ENCODE results near the gene MRPL53. TPM values are rescaled to one million over a fixed set of nuclear protein-coding genes. Genes with fewer than 3 reads are reported as not detected.

MRPL53 gene
- total and polyA plus RNA-seq, 2 of the 13 experiments (the other 11 are each of a cell fraction or from before 2014, with no cell fraction given): 34.3 to 51.9 TPM

DNA sequence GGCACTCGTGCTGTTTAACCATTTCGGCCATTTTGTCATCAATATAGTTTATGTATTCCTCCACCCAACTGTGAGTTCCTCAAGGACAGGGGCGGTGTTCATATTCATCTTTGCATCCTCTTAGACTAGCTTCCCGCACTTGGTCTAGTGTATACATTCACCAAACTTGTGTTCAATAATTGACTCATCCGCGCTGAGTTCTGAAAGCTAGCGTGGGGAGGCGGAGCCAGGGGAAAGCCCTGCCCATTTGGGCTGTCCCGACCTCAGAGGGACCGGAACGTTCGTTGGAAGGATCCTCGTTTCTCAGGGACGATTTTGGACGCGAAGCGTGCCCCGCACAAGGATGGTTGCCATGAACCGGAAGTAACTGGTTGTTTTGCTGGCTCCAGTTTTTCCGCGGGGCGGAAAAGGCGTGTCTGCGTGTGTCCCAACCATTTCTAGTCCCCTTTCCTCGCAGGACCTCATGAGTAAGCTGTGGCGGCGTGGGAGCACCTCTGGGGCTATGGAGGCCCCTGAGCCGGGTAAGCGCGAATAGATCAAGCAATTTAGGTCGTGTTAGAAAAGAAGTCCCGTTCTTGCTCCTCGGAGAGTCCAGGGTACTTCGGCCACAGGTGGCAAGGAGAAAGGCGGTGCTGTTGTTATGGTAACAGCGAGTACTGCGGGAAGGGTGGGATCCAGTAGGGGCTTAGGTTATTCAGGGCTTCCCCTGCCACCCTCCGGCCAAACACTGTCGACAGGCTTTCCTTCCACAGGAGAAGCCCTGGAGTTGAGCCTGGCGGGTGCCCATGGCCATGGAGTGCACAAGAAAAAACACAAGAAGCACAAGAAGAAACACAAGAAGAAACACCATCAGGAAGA, 17.6 kb downstream of the MRPL53 start, which contains the start of gene INO80B (continued):
- TF ChIP-seq NR3C1 (CRISPR knock-in tag; IDR thresholded peaks at IDR 0.05) (no peak), ZKSCAN5 (CRISPR knock-in tag; IDR thresholded peaks at IDR 0.05) (no peak), GATAD1 (CRISPR knock-in tag; IDR thresholded peaks at IDR 0.05) (peak; percentile 97), MEIS1 (CRISPR knock-in tag; IDR thresholded peaks at IDR 0.05; ENCODE audit: borderline replicate concordance) (peak; percentile 83; the same call in 1 of the 2 replicates), ARID2 (CRISPR knock-in tag; IDR thresholded peaks at IDR 0.05; ENCODE audit: borderline replicate concordance) (peak; percentile 95), ZKSCAN8 (CRISPR knock-in tag; IDR thresholded peaks at IDR 0.05; ENCODE audit: borderline replicate concordance) (peak; percentile 98), SP140L (CRISPR knock-in tag; IDR thresholded peaks at IDR 0.05; ENCODE audit: borderline replicate concordance) (peak; percentile 95; the same call in 1 of the 2 replicates), ADNP (CRISPR knock-in tag; IDR thresholded peaks at IDR 0.05) (no peak), ZMYM2 (CRISPR knock-in tag; IDR thresholded peaks at IDR 0.05) (peak; percentile 80), HOXA5 (CRISPR knock-in tag; IDR thresholded peaks at IDR 0.05) (peak; percentile 91; the same call in 1 of the 2 replicates), HNRNPK (IDR thresholded peaks at IDR 0.05; ENCODE audit: low read depth, low read length, poor library complexity, severe bottlenecking) (no peak), SSRP1 (CRISPR knock-in tag; IDR thresholded peaks at IDR 0.05) (peak; percentile 94; the same call in 1 of the 2 replicates), ZNF207 (IDR thresholded peaks at IDR 0.05; ENCODE audit: borderline replicate concordance) (no peak), TMF1 (CRISPR knock-in tag; IDR thresholded peaks at IDR 0.05; ENCODE audit: low read depth) (peak; percentile 81; the same call in 1 of the 2 replicates), ZNF644 (CRISPR knock-in tag; IDR thresholded peaks at IDR 0.05; ENCODE audit: low read depth) (peak; percentile 69; the same call in 1 of the 2 replicates), ZNF7 (CRISPR knock-in tag; IDR thresholded peaks at IDR 0.05) (peak; percentile 82; the same call in 1 of the 2 replicates), CAMTA2 (CRISPR knock-in tag; IDR thresholded peaks at IDR 0.05; ENCODE audit: borderline replicate concordance) (peak; percentile 95; the same call in 1 of the 2 replicates), TCF7 (IDR thresholded peaks at IDR 0.05; ENCODE audit: low read depth) (no peak; the same call in 1 of the 2 replicates), XRCC5 (optimal IDR thresholded peaks at IDR 0.05; ENCODE audit: low read length) (peak; percentile 99), POLR2G (IDR thresholded peaks at IDR 0.05; ENCODE audit: low read depth, low read length) (peak; percentile 76), ZSCAN12 (CRISPR knock-in tag; IDR thresholded peaks at IDR 0.05) (no peak), ZBTB20 (CRISPR knock-in tag; IDR thresholded peaks at IDR 0.05; ENCODE audit: borderline replicate concordance, low read depth) (peak; percentile 82)
- TF ChIP-seq, protein P1, sequence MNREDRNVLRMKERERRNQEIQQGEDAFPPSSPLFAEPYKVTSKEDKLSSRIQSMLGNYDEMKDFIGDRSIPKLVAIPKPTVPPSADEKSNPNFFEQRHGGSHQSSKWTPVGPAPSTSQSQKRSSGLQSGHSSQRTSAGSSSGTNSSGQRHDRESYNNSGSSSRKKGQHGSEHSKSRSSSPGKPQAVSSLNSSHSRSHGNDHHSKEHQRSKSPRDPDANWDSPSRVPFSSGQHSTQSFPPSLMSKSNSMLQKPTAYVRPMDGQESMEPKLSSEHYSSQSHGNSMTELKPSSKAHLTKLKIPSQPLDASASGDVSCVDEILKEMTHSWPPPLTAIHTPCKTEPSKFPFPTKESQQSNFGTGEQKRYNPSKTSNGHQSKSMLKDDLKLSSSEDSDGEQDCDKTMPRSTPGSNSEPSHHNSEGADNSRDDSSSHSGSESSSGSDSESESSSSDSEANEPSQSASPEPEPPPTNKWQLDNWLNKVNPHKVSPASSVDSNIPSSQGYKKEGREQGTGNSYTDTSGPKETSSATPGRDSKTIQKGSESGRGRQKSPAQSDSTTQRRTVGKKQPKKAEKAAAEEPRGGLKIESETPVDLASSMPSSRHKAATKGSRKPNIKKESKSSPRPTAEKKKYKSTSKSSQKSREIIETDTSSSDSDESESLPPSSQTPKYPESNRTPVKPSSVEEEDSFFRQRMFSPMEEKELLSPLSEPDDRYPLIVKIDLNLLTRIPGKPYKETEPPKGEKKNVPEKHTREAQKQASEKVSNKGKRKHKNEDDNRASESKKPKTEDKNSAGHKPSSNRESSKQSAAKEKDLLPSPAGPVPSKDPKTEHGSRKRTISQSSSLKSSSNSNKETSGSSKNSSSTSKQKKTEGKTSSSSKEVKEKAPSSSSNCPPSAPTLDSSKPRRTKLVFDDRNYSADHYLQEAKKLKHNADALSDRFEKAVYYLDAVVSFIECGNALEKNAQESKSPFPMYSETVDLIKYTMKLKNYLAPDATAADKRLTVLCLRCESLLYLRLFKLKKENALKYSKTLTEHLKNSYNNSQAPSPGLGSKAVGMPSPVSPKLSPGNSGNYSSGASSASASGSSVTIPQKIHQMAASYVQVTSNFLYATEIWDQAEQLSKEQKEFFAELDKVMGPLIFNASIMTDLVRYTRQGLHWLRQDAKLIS (CRISPR knock-in tag; IDR thresholded peaks at IDR 0.05): no peak
- TF ChIP-seq, protein P2, sequence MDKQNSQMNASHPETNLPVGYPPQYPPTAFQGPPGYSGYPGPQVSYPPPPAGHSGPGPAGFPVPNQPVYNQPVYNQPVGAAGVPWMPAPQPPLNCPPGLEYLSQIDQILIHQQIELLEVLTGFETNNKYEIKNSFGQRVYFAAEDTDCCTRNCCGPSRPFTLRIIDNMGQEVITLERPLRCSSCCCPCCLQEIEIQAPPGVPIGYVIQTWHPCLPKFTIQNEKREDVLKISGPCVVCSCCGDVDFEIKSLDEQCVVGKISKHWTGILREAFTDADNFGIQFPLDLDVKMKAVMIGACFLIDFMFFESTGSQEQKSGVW (CRISPR knock-in tag; IDR thresholded peaks at IDR 0.05; ENCODE audit: borderline replicate concordance): no peak
- TF ChIP-seq, protein P3, sequence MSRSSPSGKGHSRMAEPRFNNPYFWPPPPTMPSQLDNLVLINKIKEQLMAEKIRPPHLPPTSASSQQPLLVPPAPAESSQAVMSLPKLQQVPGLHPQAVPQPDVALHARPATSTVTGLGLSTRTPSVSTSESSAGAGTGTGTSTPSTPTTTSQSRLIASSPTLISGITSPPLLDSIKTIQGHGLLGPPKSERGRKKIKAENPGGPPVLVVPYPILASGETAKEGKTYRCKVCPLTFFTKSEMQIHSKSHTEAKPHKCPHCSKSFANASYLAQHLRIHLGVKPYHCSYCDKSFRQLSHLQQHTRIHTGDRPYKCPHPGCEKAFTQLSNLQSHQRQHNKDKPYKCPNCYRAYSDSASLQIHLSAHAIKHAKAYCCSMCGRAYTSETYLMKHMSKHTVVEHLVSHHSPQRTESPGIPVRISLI (CRISPR knock-in tag; IDR thresholded peaks at IDR 0.05; ENCODE audit: borderline replicate concordance): peak; percentile 71; the same call in 1 of the 2 replicates

Measured in HepG2 (cell line).